Measurements from ENCODE around the gene CHSY1.

The CHSY1 gene

GRCh38 chr15:101183226-101183930 is 68.5 kb downstream of the CHSY1 start:
- no peak overlapping the region for H3K23ac ChIP-seq (ENCODE audit: low read length in 2 of 2)
- H2AK5ac ChIP-seq (ENCODE audit: low read length, severe bottlenecking), result no peak overlapping the region
- peaks cover 16% of the 10 kb centered on the region for H3K79me1 ChIP-seq (replicated peaks; ENCODE audit: low read length, poor library complexity, severe bottlenecking)
- DNase-seq, result no peak
- no peak overlapping the region for H2BK5ac ChIP-seq (ENCODE audit: low read depth, low read length, poor library complexity, severe bottlenecking)
- H4K91ac ChIP-seq (ENCODE audit: low read length), result peak overlapping the region; percentile 14
- H3K27me3 ChIP-seq (ENCODE audit: control insufficient read depth in 1 of 2, insufficient read depth in 1 of 2, low read length in 2 of 2), result no peaks in the 10 kb centered on the region
- H3K4me2 ChIP-seq (ENCODE audit: low read length, poor library complexity, severe bottlenecking), result no peak overlapping the region
- H3K14ac ChIP-seq (ENCODE audit: low read length in 2 of 2), result no peak overlapping the region
- H2BK120ac ChIP-seq (ENCODE audit: low read depth, low read length), result no peak overlapping the region
- WGBS, result 87% methylated on average over 8 of the region's 9 CpGs
- H3K18ac ChIP-seq (ENCODE audit: low read depth in 1 of 2, low read length in 2 of 2), result peak overlapping the region in 1 of 2 experiments; percentile 76
- no peak overlapping the region for H3K4me3 ChIP-seq (ENCODE audit: insufficient read depth in 1 of 2, low read depth in 1 of 2, low read length in 2 of 2)
- peaks cover 22% of the 10 kb centered on the region for H3K4me1 ChIP-seq (ENCODE audit: control insufficient read depth, insufficient read depth, low read depth, low read length)
- H3K9me3 ChIP-seq (ENCODE audit: control insufficient read depth, low read length), result no peaks in the 10 kb centered on the region
- H3K9ac ChIP-seq (ENCODE audit: low read length), result no peak overlapping the region
- no peak overlapping the region for H3K4ac ChIP-seq (ENCODE audit: low read depth in 1 of 2, low read length in 2 of 2)
- no peak overlapping the region for H3K27ac ChIP-seq (ENCODE audit: low read length, poor library complexity, severe bottlenecking)
- H2BK12ac ChIP-seq (ENCODE audit: low read length in 2 of 2), result no peak overlapping the region
- H4K8ac ChIP-seq (ENCODE audit: low read length), result no peak overlapping the region
- H2AFZ ChIP-seq (ENCODE audit: low read depth, low read length), result no peak overlapping the region
- no peak overlapping the region for H2BK15ac ChIP-seq (ENCODE audit: low read depth, poor library complexity, severe bottlenecking)
- peaks cover 13 to 32% of the 10 kb centered on the region in 2 experiments for H3K36me3 ChIP-seq (ENCODE audit: control insufficient read depth in 1 of 2, insufficient read depth in 2 of 2, low read depth in 1 of 2, low read length in 2 of 2)

- Histone ChIP-seq H3K79me1 (replicated peaks; ENCODE audit: low read length, poor library complexity, severe bottlenecking) (peaks cover 26% of the 10 kb centered on the region), H2BK5ac (ENCODE audit: low read depth, low read length, poor library complexity, severe bottlenecking) (no peak overlapping the region), H3K18ac (ENCODE audit: low read depth in 1 of 2, low read length in 2 of 2) (no peak overlapping the region), H3K27me3 (ENCODE audit: control insufficient read depth in 1 of 2, insufficient read depth in 1 of 2, low read length in 2 of 2) (no peaks in the 10 kb centered on the region), H3K4ac (ENCODE audit: low read depth in 1 of 2, low read length in 2 of 2) (no peak overlapping the region), H2BK120ac (ENCODE audit: low read depth, low read length) (no peak overlapping the region), H2AFZ (ENCODE audit: low read depth, low read length) (no peak overlapping the region), H3K36me3 (ENCODE audit: control insufficient read depth in 1 of 2, insufficient read depth in 2 of 2, low read depth in 1 of 2, low read length in 2 of 2) (peaks cover 23 to 43% of the 10 kb centered on the region in 2 experiments), H3K23ac (ENCODE audit: low read length in 2 of 2) (no peak overlapping the region), H2AK5ac (ENCODE audit: low read length, severe bottlenecking) (no peak overlapping the region), H2BK12ac (ENCODE audit: low read length in 2 of 2) (no peak overlapping the region), H4K8ac (ENCODE audit: low read length) (peak overlapping the region; percentile 32), H3K4me3 (ENCODE audit: insufficient read depth in 1 of 2, low read depth in 1 of 2, low read length in 2 of 2) (no peak overlapping the region), H3K27ac (ENCODE audit: low read length, poor library complexity, severe bottlenecking) (no peak overlapping the region), H4K91ac (ENCODE audit: low read length) (no peak overlapping the region), H2BK15ac (ENCODE audit: low read depth, poor library complexity, severe bottlenecking) (no peak overlapping the region), H3K4me2 (ENCODE audit: low read length, poor library complexity, severe bottlenecking) (no peak overlapping the region), H3K9me3 (ENCODE audit: control insufficient read depth, low read length) (no peaks in the 10 kb centered on the region), H3K9ac (ENCODE audit: low read length) (no peak overlapping the region), H3K14ac (ENCODE audit: low read length in 2 of 2) (no peak overlapping the region), H3K4me1 (ENCODE audit: control insufficient read depth, insufficient read depth, low read depth, low read length) (peaks cover 22% of the 10 kb centered on the region)
- WGBS, result 74% methylated on average over 4 of the region's 4 CpGs
- no peak for DNase-seq
Observed at GRCh38 chr15:101182215-101182614, 69.6 kb downstream of the CHSY1 start.

GRCh38 chr15:101181349-101181748 is 70.5 kb downstream of the CHSY1 start:
- H3K36me3 ChIP-seq (ENCODE audit: control insufficient read depth in 1 of 2, insufficient read depth in 2 of 2, low read depth in 1 of 2, low read length in 2 of 2), result peaks cover 23 to 50% of the 10 kb centered on the region in 2 experiments
- WGBS, result 97% methylated on average over 4 of the region's 4 CpGs
- H2BK5ac ChIP-seq (ENCODE audit: low read depth, low read length, poor library complexity, severe bottlenecking), result no peak overlapping the region
- no peak overlapping the region for H2BK15ac ChIP-seq (ENCODE audit: low read depth, poor library complexity, severe bottlenecking)
- H4K8ac ChIP-seq (ENCODE audit: low read length), result no peak overlapping the region
- no peak overlapping the region for H3K18ac ChIP-seq (ENCODE audit: low read depth in 1 of 2, low read length in 2 of 2)
- no peak overlapping the region for H3K4me3 ChIP-seq (ENCODE audit: insufficient read depth in 1 of 2, low read depth in 1 of 2, low read length in 2 of 2)
- peaks cover 19% of the 10 kb centered on the region for H3K4me1 ChIP-seq (ENCODE audit: control insufficient read depth, insufficient read depth, low read depth, low read length)
- H3K14ac ChIP-seq (ENCODE audit: low read length in 2 of 2), result no peak overlapping the region
- no peak overlapping the region for H3K4ac ChIP-seq (ENCODE audit: low read depth in 1 of 2, low read length in 2 of 2)
- H3K9me3 ChIP-seq (ENCODE audit: control insufficient read depth, low read length), result no peaks in the 10 kb centered on the region
- no peak overlapping the region for H2BK12ac ChIP-seq (ENCODE audit: low read length in 2 of 2)
- H4K91ac ChIP-seq (ENCODE audit: low read length), result no peak overlapping the region
- H3K79me1 ChIP-seq (replicated peaks; ENCODE audit: low read length, poor library complexity, severe bottlenecking), result peaks cover 26% of the 10 kb centered on the region
- H3K23ac ChIP-seq (ENCODE audit: low read length in 2 of 2), result no peak overlapping the region
- H2AFZ ChIP-seq (ENCODE audit: low read depth, low read length), result no peak overlapping the region
- H3K27me3 ChIP-seq (ENCODE audit: control insufficient read depth in 1 of 2, insufficient read depth in 1 of 2, low read length in 2 of 2), result no peaks in the 10 kb centered on the region
- H3K9ac ChIP-seq (ENCODE audit: low read length), result no peak overlapping the region
- H3K4me2 ChIP-seq (ENCODE audit: low read length, poor library complexity, severe bottlenecking), result no peak overlapping the region
- peak overlapping the region; percentile 35 for H2AK5ac ChIP-seq (ENCODE audit: low read length, severe bottlenecking)
- H3K27ac ChIP-seq (ENCODE audit: low read length, poor library complexity, severe bottlenecking), result no peak overlapping the region
- no peak overlapping the region for H2BK120ac ChIP-seq (ENCODE audit: low read depth, low read length)
- DNase-seq, result no peak

- no peak overlapping the region for H2AK5ac ChIP-seq (ENCODE audit: low read length, severe bottlenecking)
- no peak overlapping the region for H2BK120ac ChIP-seq (ENCODE audit: low read depth, low read length)
- H3K23ac ChIP-seq (ENCODE audit: low read length in 2 of 2), result no peak overlapping the region
- no peak overlapping the region for H3K4me3 ChIP-seq (ENCODE audit: insufficient read depth in 1 of 2, low read depth in 1 of 2, low read length in 2 of 2)
- H3K14ac ChIP-seq (ENCODE audit: low read length in 2 of 2), result no peak overlapping the region
- no peak overlapping the region for H3K18ac ChIP-seq (ENCODE audit: low read depth in 1 of 2, low read length in 2 of 2)
- H4K8ac ChIP-seq (ENCODE audit: low read length), result no peak overlapping the region
- no peak overlapping the region for H2BK12ac ChIP-seq (ENCODE audit: low read length in 2 of 2)
- H3K4me2 ChIP-seq (ENCODE audit: low read length, poor library complexity, severe bottlenecking), result no peak overlapping the region
- H2AFZ ChIP-seq (ENCODE audit: low read depth, low read length), result no peak overlapping the region
- no peak overlapping the region for H2BK5ac ChIP-seq (ENCODE audit: low read depth, low read length, poor library complexity, severe bottlenecking)
- H3K4me1 ChIP-seq (ENCODE audit: control insufficient read depth, insufficient read depth, low read depth, low read length), result peaks cover 19% of the 10 kb centered on the region
- H3K9ac ChIP-seq (ENCODE audit: low read length), result no peak overlapping the region
- no peak overlapping the region for H2BK15ac ChIP-seq (ENCODE audit: low read depth, poor library complexity, severe bottlenecking)
- peaks cover 26% of the 10 kb centered on the region for H3K79me1 ChIP-seq (replicated peaks; ENCODE audit: low read length, poor library complexity, severe bottlenecking)
- no peaks in the 10 kb centered on the region for H3K9me3 ChIP-seq (ENCODE audit: control insufficient read depth, low read length)
- no peak overlapping the region for H3K4ac ChIP-seq (ENCODE audit: low read depth in 1 of 2, low read length in 2 of 2)
- peak overlapping the region; percentile 85 for H3K27ac ChIP-seq (ENCODE audit: low read length, poor library complexity, severe bottlenecking)
- peaks cover 23 to 54% of the 10 kb centered on the region in 2 experiments for H3K36me3 ChIP-seq (ENCODE audit: control insufficient read depth in 1 of 2, insufficient read depth in 2 of 2, low read depth in 1 of 2, low read length in 2 of 2)
- no peaks in the 10 kb centered on the region for H3K27me3 ChIP-seq (ENCODE audit: control insufficient read depth in 1 of 2, insufficient read depth in 1 of 2, low read length in 2 of 2)
- DNase-seq, result no peak
- WGBS, result 83% methylated on average over 13 of the region's 13 CpGs
- H4K91ac ChIP-seq (ENCODE audit: low read length), result no peak overlapping the region
Observed at GRCh38 chr15:101180620-101181307, 71.1 kb downstream of the CHSY1 start.
